ENCODE measurements around the gene BRICD5. TPM values are rescaled to one million over a fixed set of nuclear protein-coding genes. Genes with fewer than 3 reads are reported as not detected.

The BRICD5 gene
- total RNA-seq, 6 experiments from 2014 or later: 1.1 to 2.6 (median 1.8) TPM

- Mint-ChIP-seq H3K27me3 (ENCODE audit: insufficient read depth) (peaks cover 4% of the 10 kb centered on the region), H3K4me1 (ENCODE audit: low read depth) (no peaks in the 10 kb centered on the region), H3K27ac (no peak overlapping the region), H3K4me3 (no peak overlapping the region), H3K36me3 (ENCODE audit: low read depth) (peaks cover 10% of the 10 kb centered on the region), H3K9me3 (no peaks in the 10 kb centered on the region)
- TF ChIP-seq, protein P1, sequence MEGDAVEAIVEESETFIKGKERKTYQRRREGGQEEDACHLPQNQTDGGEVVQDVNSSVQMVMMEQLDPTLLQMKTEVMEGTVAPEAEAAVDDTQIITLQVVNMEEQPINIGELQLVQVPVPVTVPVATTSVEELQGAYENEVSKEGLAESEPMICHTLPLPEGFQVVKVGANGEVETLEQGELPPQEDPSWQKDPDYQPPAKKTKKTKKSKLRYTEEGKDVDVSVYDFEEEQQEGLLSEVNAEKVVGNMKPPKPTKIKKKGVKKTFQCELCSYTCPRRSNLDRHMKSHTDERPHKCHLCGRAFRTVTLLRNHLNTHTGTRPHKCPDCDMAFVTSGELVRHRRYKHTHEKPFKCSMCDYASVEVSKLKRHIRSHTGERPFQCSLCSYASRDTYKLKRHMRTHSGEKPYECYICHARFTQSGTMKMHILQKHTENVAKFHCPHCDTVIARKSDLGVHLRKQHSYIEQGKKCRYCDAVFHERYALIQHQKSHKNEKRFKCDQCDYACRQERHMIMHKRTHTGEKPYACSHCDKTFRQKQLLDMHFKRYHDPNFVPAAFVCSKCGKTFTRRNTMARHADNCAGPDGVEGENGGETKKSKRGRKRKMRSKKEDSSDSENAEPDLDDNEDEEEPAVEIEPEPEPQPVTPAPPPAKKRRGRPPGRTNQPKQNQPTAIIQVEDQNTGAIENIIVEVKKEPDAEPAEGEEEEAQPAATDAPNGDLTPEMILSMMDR (IDR thresholded peaks at IDR 0.05): no peak
- no peak for DNase-seq
These were observed 24.6 kb downstream of the BRICD5 start for GRCh38 chr16:2186064-2186463.

DNA sequence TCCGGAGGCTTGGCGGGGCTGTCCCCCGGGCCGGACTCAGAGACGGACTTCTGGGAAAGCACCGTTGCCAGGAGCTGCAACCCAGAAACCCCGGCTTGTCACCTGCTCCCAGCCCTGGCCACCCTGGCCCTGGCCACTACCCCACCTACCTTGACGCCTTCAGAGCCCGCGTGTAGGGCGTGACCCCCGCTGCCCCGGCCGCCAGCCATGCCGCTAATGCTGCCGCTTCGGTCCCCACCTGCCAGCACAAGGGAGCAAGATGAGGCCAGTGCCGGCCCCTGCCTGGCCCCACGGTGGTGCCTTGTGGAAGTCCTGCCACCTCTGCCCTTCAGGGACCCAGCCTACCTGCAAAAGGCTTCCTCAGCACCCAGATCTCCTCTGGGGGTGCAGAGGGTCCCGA, 25.7 kb downstream of the BRICD5 start:
- TF ChIP-seq, protein P1 (IDR thresholded peaks at IDR 0.05): no peak
- Mint-ChIP-seq H3K4me3 (no peak overlapping the region), H3K27me3 (ENCODE audit: insufficient read depth) (peaks cover 4% of the 10 kb centered on the region), H3K36me3 (ENCODE audit: low read depth) (peaks cover 10% of the 10 kb centered on the region), H3K9me3 (no peaks in the 10 kb centered on the region), H3K4me1 (ENCODE audit: low read depth) (no peaks in the 10 kb centered on the region), H3K27ac (no peak overlapping the region)
- DNase-seq: no peak

DNA sequence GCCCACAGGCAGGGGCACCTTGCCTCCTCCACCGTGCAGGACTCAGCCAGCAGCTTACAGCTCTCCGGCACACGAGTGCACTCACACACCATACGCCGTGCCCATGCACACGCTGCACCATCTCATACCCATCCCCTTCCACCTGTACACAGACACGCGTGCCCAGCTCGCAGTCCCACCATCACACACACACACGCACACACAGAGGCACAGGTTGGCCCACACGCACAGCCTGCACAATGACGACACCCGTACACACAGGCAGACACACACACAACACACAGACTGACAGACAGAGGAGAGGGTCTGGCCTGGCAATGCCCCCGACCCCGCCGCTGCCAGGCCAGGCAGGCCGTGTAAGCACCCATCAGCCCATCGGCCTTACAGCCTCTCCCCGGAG, 26.3 kb downstream of the BRICD5 start:
- Mint-ChIP-seq H3K4me3 (no peak overlapping the region), H3K4me1 (ENCODE audit: low read depth) (no peaks in the 10 kb centered on the region), H3K27ac (no peak overlapping the region), H3K36me3 (ENCODE audit: low read depth) (peaks cover 10% of the 10 kb centered on the region), H3K27me3 (ENCODE audit: insufficient read depth) (peaks cover 4% of the 10 kb centered on the region), H3K9me3 (no peaks in the 10 kb centered on the region)
- DNase-seq: no peak
- TF ChIP-seq, protein P1 (IDR thresholded peaks at IDR 0.05): no peak

DNA sequence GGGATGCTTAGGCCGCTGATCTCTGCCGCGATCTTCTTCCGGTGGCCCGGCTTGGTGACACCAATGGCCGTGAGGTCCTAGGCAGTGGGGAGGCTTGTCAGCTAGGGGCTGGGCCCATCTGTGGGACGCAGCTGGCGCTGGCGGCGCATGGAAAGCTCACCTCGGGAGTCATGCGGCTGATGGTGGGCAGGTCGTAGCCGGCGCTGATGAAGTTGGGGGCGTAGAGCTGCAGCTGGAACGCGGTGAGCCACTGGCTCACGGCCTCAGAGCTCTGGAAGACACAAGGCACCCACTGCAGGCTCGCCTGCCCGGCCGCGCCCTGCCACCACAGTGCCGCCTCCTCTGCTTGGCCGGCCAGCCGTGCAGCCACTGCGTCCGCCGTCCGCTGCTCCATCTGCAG, 27.0 kb downstream of the BRICD5 start:
- no peaks in the 10 kb centered on the region for H3K4me1 Mint-ChIP-seq (ENCODE audit: low read depth)
- peaks cover 4% of the 10 kb centered on the region for H3K27me3 Mint-ChIP-seq (ENCODE audit: insufficient read depth)
- peaks cover 10% of the 10 kb centered on the region for H3K36me3 Mint-ChIP-seq (ENCODE audit: low read depth)
- DNase-seq: no peak
- no peak overlapping the region for H3K4me3 Mint-ChIP-seq
- H3K27ac Mint-ChIP-seq: no peak overlapping the region
- no peaks in the 10 kb centered on the region for H3K9me3 Mint-ChIP-seq
- TF ChIP-seq, protein P1 (IDR thresholded peaks at IDR 0.05): no peak

DNA sequence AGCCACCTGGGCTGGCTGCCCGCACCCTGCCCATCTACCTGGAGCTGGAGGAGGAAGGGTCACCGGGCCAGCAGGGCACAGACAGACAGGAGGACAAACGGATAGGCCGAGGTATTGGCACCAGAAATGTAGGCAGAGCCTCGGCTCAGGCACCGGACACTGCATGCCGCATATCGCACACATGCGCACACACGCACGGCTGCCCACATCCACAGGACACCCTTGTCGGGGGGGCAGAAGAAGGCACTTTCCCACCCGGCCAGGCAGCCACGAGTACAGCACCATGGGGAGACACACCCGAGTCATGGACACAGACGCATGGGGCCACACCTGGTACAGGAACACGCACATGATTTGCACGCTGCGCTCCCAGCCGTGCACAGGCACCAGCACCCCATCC, 28.7 kb downstream of the BRICD5 start:
- Mint-ChIP-seq H3K27ac (no peak overlapping the region), H3K27me3 (ENCODE audit: insufficient read depth) (peaks cover 4% of the 10 kb centered on the region), H3K36me3 (ENCODE audit: low read depth) (peaks cover 14% of the 10 kb centered on the region), H3K9me3 (no peaks in the 10 kb centered on the region), H3K4me3 (no peak overlapping the region), H3K4me1 (ENCODE audit: low read depth) (no peaks in the 10 kb centered on the region)
- TF ChIP-seq, protein P1 (IDR thresholded peaks at IDR 0.05): no peak
- DNase-seq: no peak
